Suprapubic skin (tissue), 4 donors: Measurements from ENCODE around the gene MYH14. TPM values are rescaled to one million over a fixed set of nuclear protein-coding genes. Genes with fewer than 3 reads are reported as not detected.

Source experiments
- DNase-seq, 2 donors: peaks; one replicate each; pipeline ENCODE4 v3.0.0-alpha.2; 2019; ENCODE audit warnings: low spot score in 2 of 2
- H3K27ac ChIP-seq: fragments of 200-600 bp; sonication (generic); one replicate; pipeline ENCODE4 v1.5.1; 2019
- H3K27me3 ChIP-seq: fragments of 200-600 bp; sonication (generic); one replicate; pipeline ENCODE4 v1.5.1; 2019
- H3K36me3 ChIP-seq: fragments of 200-600 bp; sonication (generic); one replicate; pipeline ENCODE4 v1.5.1; 2019
- H3K4me1 ChIP-seq: fragments of 200-600 bp; sonication (generic); one replicate; pipeline ENCODE4 v1.5.1; 2019
- H3K4me3 ChIP-seq: fragments of 200-600 bp; sonication (generic); one replicate; pipeline ENCODE4 v1.5.1; 2019; ENCODE audit warnings: mild to moderate bottlenecking
- H3K9me3 ChIP-seq: fragments of 200-600 bp; sonication (generic); one replicate; pipeline ENCODE4 v1.5.1; 2019
- EP300 ChIP-seq: sonication (generic); formaldehyde crosslinking; IDR thresholded peaks from one replicate; pipeline ENCODE4 v1.6.1; 2017; ENCODE audit warnings: antibody characterized with exemption
- POLR2A ChIP-seq, 2 donors: fragments of 450-650 bp; IDR thresholded peaks; one replicate each; pipeline ENCODE4 v1.6.1; 2017; ENCODE audit warnings: antibody characterized with exemption in 2 of 2, mild to moderate bottlenecking in 2 of 2, moderate library complexity in 2 of 2
- POLR2AphosphoS5 ChIP-seq, 3 donors: sonication (generic); formaldehyde crosslinking; IDR thresholded peaks; one replicate each; pipeline ENCODE4 v1.6.1; 2017; ENCODE audit warnings: antibody characterized with exemption in 3 of 3
- WGBS: methylation state at CpG from one replicate; pipeline ENCODE4 v1.1.5; 2018; 5-methylcytosine and 5-hydroxymethylcytosine counted together
- total RNA-seq, 4 donors: library from RNA; depleted of rRNA; stranded (reverse); fragments of >200 nt; gene quantifications; one replicate each; pipeline ENCODE4 v1.1.0, GENCODE V29; 2016
- TF ChIP-seq, protein P1 (sequence below), 2 donors: fragments of 200-600 bp in 1 of 2; fragments of 450-650 bp in 1 of 2; sonication (generic) in 1 of 2; IDR thresholded peaks; one replicate each; pipeline ENCODE4 v1.5.1; 2016 to 2019; ENCODE audit warnings: antibody characterized with exemption in 2 of 2, mild to moderate bottlenecking in 1 of 2, moderate library complexity in 1 of 2

The MYH14 gene
- total RNA-seq, 4 donors from 2014 or later: 84.8 to 116 (median 104) TPM

DNA sequence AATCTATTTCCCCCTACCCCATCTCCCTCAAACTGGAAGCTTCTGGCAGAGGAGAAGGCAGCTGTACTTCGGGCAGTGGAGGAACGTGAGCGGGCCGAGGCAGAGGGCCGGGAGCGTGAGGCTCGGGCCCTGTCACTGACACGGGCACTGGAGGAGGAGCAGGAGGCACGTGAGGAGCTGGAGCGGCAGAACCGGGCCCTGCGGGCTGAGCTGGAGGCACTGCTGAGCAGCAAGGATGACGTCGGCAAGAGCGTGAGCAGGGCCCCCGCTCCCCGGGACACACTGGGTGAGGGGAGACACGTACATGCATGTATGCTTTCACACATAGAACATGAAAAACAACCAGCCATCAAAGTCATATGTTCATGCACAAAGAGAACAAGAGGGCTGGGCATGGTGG, 83.0 kb downstream of the MYH14 start:
- H3K36me3 ChIP-seq: peaks cover 41% of the 10 kb centered on the region
- TF ChIP-seq POLR2A (IDR thresholded peaks at IDR 0.05) (no peak), POLR2AphosphoS5 (IDR thresholded peaks at IDR 0.05) (no peak), EP300 (no peak)
- no peak overlapping the region for H3K4me3 ChIP-seq
- H3K4me1 ChIP-seq: no peaks in the 10 kb centered on the region
- no peaks in the 10 kb centered on the region for H3K9me3 ChIP-seq
- 92% methylated on average over 18 of the region's 18 CpGs for WGBS
- no peak for DNase-seq
- H3K27me3 ChIP-seq: peaks cover 6% of the 10 kb centered on the region
- H3K27ac ChIP-seq: no peak overlapping the region

DNA sequence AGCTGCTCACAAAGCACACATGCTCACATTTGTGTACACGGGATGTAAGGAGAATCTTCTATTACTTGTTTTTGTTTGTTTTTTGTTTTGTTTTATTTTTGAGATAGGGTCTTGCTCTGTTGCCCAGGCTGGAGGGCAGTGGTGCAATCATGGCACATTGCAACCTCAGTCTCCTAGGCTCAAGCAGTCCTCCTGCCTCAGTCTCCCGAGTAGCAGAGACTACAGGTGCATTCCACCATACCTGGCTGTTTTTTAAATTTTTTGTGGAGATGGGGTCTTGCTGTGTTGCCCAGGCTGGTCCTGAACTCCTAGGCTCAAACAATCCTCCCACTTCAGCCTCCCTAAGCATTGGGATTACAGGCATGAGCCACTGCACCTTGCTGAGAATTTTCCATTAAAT, 83.9 kb downstream of the MYH14 start:
- no peaks in the 10 kb centered on the region for H3K4me1 ChIP-seq
- H3K36me3 ChIP-seq: peaks cover 37% of the 10 kb centered on the region
- H3K9me3 ChIP-seq: no peaks in the 10 kb centered on the region
- DNase-seq: no peak
- H3K27ac ChIP-seq: no peak overlapping the region
- TF ChIP-seq POLR2A (IDR thresholded peaks at IDR 0.05) (no peak), EP300 (no peak), POLR2AphosphoS5 (IDR thresholded peaks at IDR 0.05) (no peak)
- TF ChIP-seq, protein P1, sequence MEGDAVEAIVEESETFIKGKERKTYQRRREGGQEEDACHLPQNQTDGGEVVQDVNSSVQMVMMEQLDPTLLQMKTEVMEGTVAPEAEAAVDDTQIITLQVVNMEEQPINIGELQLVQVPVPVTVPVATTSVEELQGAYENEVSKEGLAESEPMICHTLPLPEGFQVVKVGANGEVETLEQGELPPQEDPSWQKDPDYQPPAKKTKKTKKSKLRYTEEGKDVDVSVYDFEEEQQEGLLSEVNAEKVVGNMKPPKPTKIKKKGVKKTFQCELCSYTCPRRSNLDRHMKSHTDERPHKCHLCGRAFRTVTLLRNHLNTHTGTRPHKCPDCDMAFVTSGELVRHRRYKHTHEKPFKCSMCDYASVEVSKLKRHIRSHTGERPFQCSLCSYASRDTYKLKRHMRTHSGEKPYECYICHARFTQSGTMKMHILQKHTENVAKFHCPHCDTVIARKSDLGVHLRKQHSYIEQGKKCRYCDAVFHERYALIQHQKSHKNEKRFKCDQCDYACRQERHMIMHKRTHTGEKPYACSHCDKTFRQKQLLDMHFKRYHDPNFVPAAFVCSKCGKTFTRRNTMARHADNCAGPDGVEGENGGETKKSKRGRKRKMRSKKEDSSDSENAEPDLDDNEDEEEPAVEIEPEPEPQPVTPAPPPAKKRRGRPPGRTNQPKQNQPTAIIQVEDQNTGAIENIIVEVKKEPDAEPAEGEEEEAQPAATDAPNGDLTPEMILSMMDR (IDR thresholded peaks at IDR 0.05): no peak
- H3K27me3 ChIP-seq: peaks cover 12% of the 10 kb centered on the region
- H3K4me3 ChIP-seq: no peak overlapping the region
- WGBS: 85% methylated on average over 2 of the region's 2 CpGs

DNA sequence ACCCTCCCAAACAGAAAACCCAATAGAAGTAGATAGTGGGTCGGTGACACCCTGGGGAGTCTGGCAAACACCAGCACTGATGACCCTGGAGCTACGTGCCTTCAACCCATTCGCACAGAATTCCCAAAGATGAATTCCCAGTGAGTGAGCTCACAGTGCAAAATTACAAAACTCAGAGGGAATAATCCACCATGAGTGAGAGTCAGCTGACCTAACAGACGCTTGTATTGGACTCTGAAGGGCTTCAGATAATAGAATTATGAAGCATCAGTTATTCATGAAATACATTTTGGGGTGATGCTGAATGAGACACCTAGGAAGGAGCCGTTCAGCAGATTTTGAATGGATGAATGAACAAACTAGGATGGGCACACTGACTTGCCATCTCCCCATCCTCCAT, 85.5 kb downstream of the MYH14 start:
- no peak overlapping the region for H3K27ac ChIP-seq
- H3K4me3 ChIP-seq: no peak overlapping the region
- H3K9me3 ChIP-seq: no peaks in the 10 kb centered on the region
- H3K4me1 ChIP-seq: no peaks in the 10 kb centered on the region
- H3K36me3 ChIP-seq: peaks cover 43% of the 10 kb centered on the region
- TF ChIP-seq POLR2AphosphoS5 (IDR thresholded peaks at IDR 0.05) (no peak), EP300 (no peak), POLR2A (IDR thresholded peaks at IDR 0.05) (no peak)
- TF ChIP-seq, protein P1 (IDR thresholded peaks at IDR 0.05): no peak
- no peak for DNase-seq
- H3K27me3 ChIP-seq: peaks cover 19% of the 10 kb centered on the region
- 80% methylated on average over 5 of the region's 5 CpGs for WGBS

DNA sequence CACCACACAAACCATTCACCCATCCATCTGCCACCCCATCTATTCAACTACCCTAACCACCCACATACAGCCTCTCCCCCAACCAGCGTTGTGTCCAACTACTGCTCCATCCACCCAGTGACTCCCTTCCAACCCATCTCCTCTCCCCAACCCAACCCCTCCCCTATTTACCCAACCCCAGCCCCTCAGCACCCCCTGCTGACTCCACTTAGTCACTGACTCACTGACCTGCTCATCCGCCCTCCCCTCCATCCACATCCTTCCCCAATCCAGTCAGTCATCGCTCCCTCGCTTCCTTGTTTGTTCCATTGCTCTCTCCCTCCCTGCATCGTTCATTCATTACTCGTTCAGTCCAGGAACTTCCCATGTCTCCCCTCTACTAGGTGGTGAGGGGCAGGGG, 86.6 kb downstream of the MYH14 start:
- H3K4me3 ChIP-seq: no peak overlapping the region
- 67% methylated on average over 6 of the region's 6 CpGs for WGBS
- TF ChIP-seq, protein P1 (IDR thresholded peaks at IDR 0.05): no peak
- TF ChIP-seq EP300 (no peak), POLR2A (IDR thresholded peaks at IDR 0.05) (no peak), POLR2AphosphoS5 (IDR thresholded peaks at IDR 0.05) (no peak)

DNA sequence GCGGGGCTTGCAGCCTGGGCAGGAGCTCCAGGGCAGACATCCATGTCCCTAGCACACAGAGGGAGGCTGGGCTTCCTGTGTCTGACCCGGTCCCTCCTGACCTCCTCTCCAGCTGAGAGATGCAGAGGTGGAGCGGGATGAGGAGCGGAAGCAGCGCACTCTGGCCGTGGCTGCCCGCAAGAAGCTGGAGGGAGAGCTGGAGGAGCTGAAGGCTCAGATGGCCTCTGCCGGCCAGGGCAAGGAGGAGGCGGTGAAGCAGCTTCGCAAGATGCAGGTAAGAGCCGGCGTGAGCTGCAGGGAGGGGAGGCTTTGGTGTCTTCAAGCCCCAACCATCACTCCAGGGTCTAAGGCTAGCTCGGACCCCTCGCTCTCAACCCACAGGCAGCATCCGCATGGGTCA, 87.4 kb downstream of the MYH14 start:
- peaks cover 38% of the 10 kb centered on the region for H3K36me3 ChIP-seq
- TF ChIP-seq POLR2A (IDR thresholded peaks at IDR 0.05) (no peak), POLR2AphosphoS5 (IDR thresholded peaks at IDR 0.05) (no peak), EP300 (no peak)
- TF ChIP-seq, protein P1 (IDR thresholded peaks at IDR 0.05): no peak
- no peak overlapping the region for H3K27ac ChIP-seq
- H3K4me1 ChIP-seq: no peaks in the 10 kb centered on the region
- DNase-seq: no peak
- H3K27me3 ChIP-seq: peaks cover 19% of the 10 kb centered on the region
- no peaks in the 10 kb centered on the region for H3K9me3 ChIP-seq
- H3K4me3 ChIP-seq: no peak overlapping the region
- 68% methylated on average over 15 of the region's 15 CpGs for WGBS

More for the DNA sequence above, 86.6 kb downstream of the MYH14 start:
- Histone ChIP-seq H3K27me3 (peaks cover 19% of the 10 kb centered on the region), H3K4me1 (no peaks in the 10 kb centered on the region), H3K36me3 (peaks cover 39% of the 10 kb centered on the region), H3K9me3 (no peaks in the 10 kb centered on the region), H3K27ac (no peak overlapping the region)
- no peak for DNase-seq
